Muscle layer of colon (tissue), 2 donors: ENCODE results near the gene ABCB10.
A peak's percentile ranks its signal among the peaks of the same experiment; 100 is the strongest.
"Not testable (repeated sequence)": the region's sequence is repeated elsewhere in the genome, so short reads cannot be mapped to it uniquely, and the experiment has no call there.

Source experiments
- H3K27ac ChIP-seq: one replicate; pipeline ENCODE4 v1.7.0; 2013; ENCODE audit warnings: low read depth, mild to moderate bottlenecking, low read length, moderate library complexity
- H3K27me3 ChIP-seq, 2 donors: one replicate each; pipeline ENCODE4 v1.7.0; 2013; ENCODE audit warnings: low read length in 2 of 2, mild to moderate bottlenecking in 2 of 2; ENCODE audit not compliant: insufficient read depth in 2 of 2, control insufficient read depth in 1 of 2
- H3K36me3 ChIP-seq: one replicate; pipeline ENCODE4 v1.7.0; 2013; ENCODE audit warnings: mild to moderate bottlenecking, low read length; ENCODE audit not compliant: insufficient read depth
- H3K4me1 ChIP-seq: one replicate; pipeline ENCODE4 v1.7.0; 2013; ENCODE audit warnings: mild to moderate bottlenecking, low read length; ENCODE audit not compliant: insufficient read depth
- H3K4me3 ChIP-seq, 2 donors: one replicate each; pipeline ENCODE4 v1.7.0; 2013; ENCODE audit warnings: low read length in 2 of 2, low read depth in 1 of 2, mild to moderate bottlenecking in 1 of 2, moderate library complexity in 1 of 2
- H3K9ac ChIP-seq: one replicate; pipeline ENCODE4 v1.7.0; 2013; ENCODE audit warnings: low read length
- H3K9me3 ChIP-seq: one replicate; pipeline ENCODE4 v1.7.0; 2013; ENCODE audit warnings: mild to moderate bottlenecking, low read length
- donor health status: abdominal sarcoma.
- donor health status: Adenocarcinoma of cecum.

ABCB10 gene

GRCh38 chr1:229526695-229527094 is 31.8 kb downstream of the ABCB10 start:
- H3K4me3 ChIP-seq = no peak overlapping the region
- H3K27ac ChIP-seq = no peak overlapping the region
- H3K9ac ChIP-seq = no peak overlapping the region
- H3K9me3 ChIP-seq = no peaks in the 10 kb centered on the region
- H3K27me3 ChIP-seq = no peaks in the 10 kb centered on the region
- peaks cover 60% of the 10 kb centered on the region for H3K36me3 ChIP-seq
- peaks cover 10% of the 10 kb centered on the region for H3K4me1 ChIP-seq

DNA sequence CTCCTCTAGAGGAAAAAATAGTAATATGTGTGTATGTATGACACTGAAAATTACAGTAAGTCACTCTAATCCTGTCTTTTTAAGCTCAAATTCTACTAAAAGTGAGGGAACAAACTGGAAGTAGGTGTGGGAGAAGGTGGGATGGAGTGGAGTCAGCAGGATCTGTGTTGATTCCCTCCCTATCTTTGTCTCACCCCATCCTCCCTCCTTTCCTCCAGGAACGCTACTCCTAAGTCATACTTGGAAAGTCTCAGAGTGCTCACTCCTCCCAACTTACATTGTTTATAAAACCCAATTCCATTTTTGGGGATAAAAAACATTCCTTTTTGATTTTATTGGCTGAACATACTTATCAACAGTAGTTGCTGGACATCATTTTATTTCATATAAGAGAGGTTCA is 35.5 kb downstream of the ABCB10 start:
- Histone ChIP-seq H3K4me3 (no peak overlapping the region), H3K9ac (no peak overlapping the region), H3K27ac (no peak overlapping the region), H3K4me1 (peaks cover 10% of the 10 kb centered on the region), H3K9me3 (no peaks in the 10 kb centered on the region), H3K36me3 (peaks cover 36% of the 10 kb centered on the region), H3K27me3 (no peaks in the 10 kb centered on the region)

DNA sequence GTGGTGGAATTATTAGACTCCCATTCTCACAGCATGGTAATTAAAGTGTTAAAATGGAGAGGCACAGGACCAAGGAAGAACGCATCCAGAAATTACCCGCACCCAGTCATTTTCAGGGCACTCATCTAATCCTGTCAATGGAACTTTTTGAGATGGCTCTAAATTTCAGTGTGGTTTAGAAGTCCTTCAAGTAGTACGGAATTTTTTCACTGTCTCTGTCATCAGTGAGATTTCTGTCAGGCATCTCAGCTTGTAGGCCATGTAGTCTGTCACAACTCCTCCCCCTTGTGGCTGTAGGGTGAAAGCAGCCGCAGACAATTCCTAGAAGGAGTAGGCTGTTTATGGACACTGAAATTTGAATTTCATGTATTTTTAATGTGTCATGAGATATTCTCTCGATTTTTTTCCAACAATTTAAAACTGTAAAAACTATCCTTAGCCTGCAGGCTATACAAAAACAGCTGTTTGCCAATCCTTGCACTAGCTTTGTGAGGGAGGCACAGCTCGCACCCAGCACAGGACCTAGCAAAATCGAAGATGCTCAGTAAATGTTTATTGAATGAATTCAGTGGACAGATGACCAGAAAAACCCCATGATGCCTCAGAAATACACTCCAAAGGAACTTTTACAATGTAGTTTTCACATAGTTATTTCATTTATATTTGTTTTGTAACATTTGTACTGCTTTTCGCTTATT is 43.8 kb downstream of the ABCB10 start:
- no peak overlapping the region for H3K4me3 ChIP-seq
- H3K4me1 ChIP-seq = peaks cover 4% of the 10 kb centered on the region
- H3K27ac ChIP-seq = no peak overlapping the region
- H3K9me3 ChIP-seq = no peaks in the 10 kb centered on the region
- H3K36me3 ChIP-seq = no peaks in the 10 kb centered on the region
- no peak overlapping the region for H3K9ac ChIP-seq
- H3K27me3 ChIP-seq = no peaks in the 10 kb centered on the region

GRCh38 chr1:229511625-229512024 is 46.9 kb downstream of the ABCB10 start:
- H3K9ac ChIP-seq, H3K27me3 ChIP-seq, H3K36me3 ChIP-seq, H3K4me3 ChIP-seq, H3K9me3 ChIP-seq, H3K27ac ChIP-seq: not testable (repeated sequence)
- peaks cover 21% of the 10 kb centered on the region for H3K4me1 ChIP-seq

- H3K4me1 ChIP-seq = peaks cover 23% of the 10 kb centered on the region
- not testable (repeated sequence) for H3K9me3 ChIP-seq, H3K4me3 ChIP-seq, H3K27me3 ChIP-seq, H3K9ac ChIP-seq, H3K36me3 ChIP-seq, H3K27ac ChIP-seq
Observed at GRCh38 chr1:229511201-229511600, 47.3 kb downstream of the ABCB10 start.

DNA sequence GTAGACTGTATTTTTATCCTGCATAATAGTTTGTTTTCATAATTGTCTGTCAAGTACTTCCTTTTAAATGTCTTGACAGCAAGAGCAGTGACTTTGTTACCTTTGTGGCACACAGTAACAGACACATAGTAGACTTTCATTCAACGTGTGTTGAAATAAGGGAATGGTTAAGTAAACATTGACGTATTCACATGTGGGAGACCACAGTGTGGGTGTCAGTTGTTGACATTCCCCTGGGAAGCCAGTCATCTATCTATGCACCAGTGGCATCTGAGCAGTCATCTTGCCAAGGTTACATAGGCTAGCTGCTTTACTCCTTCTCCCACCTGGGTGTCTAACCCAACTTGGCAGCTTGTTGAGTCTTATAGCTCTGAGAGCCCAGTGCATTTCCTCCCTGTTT is 48.9 kb downstream of the ABCB10 start:
- Histone ChIP-seq H3K27ac (no peak overlapping the region), H3K27me3 (no peaks in the 10 kb centered on the region), H3K4me1 (peaks cover 22% of the 10 kb centered on the region), H3K4me3 (no peak overlapping the region), H3K9me3 (no peaks in the 10 kb centered on the region), H3K36me3 (no peaks in the 10 kb centered on the region), H3K9ac (no peak overlapping the region)

DNA sequence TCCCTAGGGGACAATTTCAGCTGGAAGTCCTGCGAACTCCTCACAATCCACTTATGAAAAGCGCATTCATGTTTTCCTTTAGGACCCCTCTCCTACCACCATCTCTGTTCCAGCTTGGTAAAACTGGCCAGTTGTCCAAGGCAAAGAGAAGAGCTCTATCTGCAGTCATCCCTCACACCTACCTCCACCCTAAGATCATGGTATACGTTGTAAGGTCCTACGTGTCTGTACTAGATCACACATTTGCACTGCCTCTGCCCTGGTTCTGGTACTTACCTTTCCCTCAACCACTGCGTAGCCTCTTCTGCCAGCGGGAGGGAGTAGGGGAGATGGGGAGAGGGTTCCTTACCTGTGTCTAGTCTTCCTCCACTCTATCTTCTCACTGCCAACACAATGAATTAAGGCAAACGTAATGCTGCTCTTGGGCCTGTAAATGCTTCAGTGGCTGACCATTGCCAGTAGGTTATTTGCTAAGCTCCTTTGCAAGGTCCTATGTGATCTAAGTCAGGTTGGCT is 49.6 kb downstream of the ABCB10 start:
- H3K36me3 ChIP-seq = no peaks in the 10 kb centered on the region
- H3K27me3 ChIP-seq = no peaks in the 10 kb centered on the region
- H3K9ac ChIP-seq = peak overlapping the region; percentile 99
- H3K27ac ChIP-seq = peak overlapping the region; percentile 99
- H3K9me3 ChIP-seq = no peaks in the 10 kb centered on the region
- peaks cover 19% of the 10 kb centered on the region for H3K4me1 ChIP-seq
- H3K4me3 ChIP-seq = peak overlapping the region; percentile 94 to 98

DNA sequence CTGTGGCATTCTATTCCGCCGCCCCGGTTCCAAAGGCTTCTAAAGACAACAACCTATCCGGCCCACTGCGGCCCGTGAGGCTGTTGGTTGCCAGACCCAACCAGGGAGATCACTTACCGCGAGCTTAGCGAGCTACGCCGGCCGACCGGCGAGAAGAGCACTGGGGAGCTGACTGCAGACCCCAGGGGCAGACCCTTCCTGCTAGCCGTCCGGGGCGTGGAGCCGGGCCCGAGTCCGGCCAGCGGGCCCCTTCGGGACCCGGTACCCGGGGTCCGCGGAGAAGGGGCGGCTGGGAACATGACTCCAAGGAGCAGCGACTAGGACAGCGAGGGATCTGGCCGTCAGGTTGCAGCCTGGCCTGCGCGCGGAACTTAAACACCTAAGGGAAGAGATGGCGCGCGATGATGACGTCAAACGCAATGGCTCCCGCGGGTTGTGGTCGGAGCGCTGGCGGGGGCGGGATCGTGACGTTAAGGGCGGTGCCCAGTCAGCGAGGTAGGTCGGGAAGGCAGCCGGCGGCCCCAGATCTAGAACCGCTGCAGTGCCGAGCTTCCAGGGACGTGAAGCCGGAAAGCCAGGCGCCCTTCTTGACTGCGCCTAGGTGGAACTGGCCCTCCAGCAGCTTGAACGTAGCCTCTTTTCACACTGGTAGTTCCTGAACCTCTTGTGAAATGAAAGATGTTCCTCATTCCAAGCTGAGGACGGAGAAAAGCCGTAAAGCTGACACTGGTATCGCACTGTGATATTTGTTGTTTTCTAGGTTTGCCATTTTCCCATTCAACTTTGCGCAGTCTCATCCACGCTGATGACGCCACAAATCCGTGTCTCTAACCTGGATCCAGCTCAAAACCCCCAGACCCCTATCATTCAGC is 50.3 kb downstream of the ABCB10 start, which contains the start of gene NUP133:
NUP133 (minus strand) TSS at position 391 of the 872 bp plus-strand sequence; CDS start at position 299, 92 bp downstream.
- Histone ChIP-seq H3K36me3 (no peaks in the 10 kb centered on the region), H3K4me1 (peaks cover 19% of the 10 kb centered on the region), H3K9me3 (no peaks in the 10 kb centered on the region), H3K9ac (peak within 1 kb of the TSS; percentile 99), H3K27ac (peak within 1 kb of the TSS; percentile 99), H3K27me3 (no peaks in the 10 kb centered on the region), H3K4me3 (peak within 1 kb of the TSS; percentile 94 to 98)

- Histone ChIP-seq H3K4me1 (peaks cover 19% of the 10 kb centered on the region), H3K9me3 (no peaks in the 10 kb centered on the region), H3K27me3 (no peaks in the 10 kb centered on the region), H3K4me3 (peak overlapping the region; percentile 94 to 98), H3K9ac (peak overlapping the region; percentile 99), H3K27ac (peak overlapping the region; percentile 99), H3K36me3 (no peaks in the 10 kb centered on the region)
Observed at GRCh38 chr1:229507502-229507901, 51.0 kb downstream of the ABCB10 start.

- H3K9me3 ChIP-seq = no peaks in the 10 kb centered on the region
- H3K36me3 ChIP-seq = no peaks in the 10 kb centered on the region
- H3K9ac ChIP-seq = no peak overlapping the region
- H3K4me1 ChIP-seq = peaks cover 19% of the 10 kb centered on the region
- H3K4me3 ChIP-seq = no peak overlapping the region
- no peaks in the 10 kb centered on the region for H3K27me3 ChIP-seq
- H3K27ac ChIP-seq = no peak overlapping the region
Observed at GRCh38 chr1:229506633-229507032, 51.9 kb downstream of the ABCB10 start.

GRCh38 chr1:229495782-229496181 is 62.7 kb downstream of the ABCB10 start:
- Histone ChIP-seq H3K27me3 (no peaks in the 10 kb centered on the region), H3K4me3 (no peak overlapping the region), H3K4me1 (no peaks in the 10 kb centered on the region), H3K9me3 (no peaks in the 10 kb centered on the region), H3K9ac (no peak overlapping the region), H3K36me3 (peaks cover 52% of the 10 kb centered on the region), H3K27ac (no peak overlapping the region)
